Measurements from ENCODE around the gene DRAP1. TPM values are rescaled to one million over a fixed set of nuclear protein-coding genes. Genes with fewer than 3 reads are reported as not detected.

Gene DRAP1
- total RNA-seq, 1 experiment from 2014 or later = 105 TPM

- H2AFZ ChIP-seq (ENCODE audit: low read length) = no peak overlapping the region
- no peak overlapping the region for H3K4me3 Mint-ChIP-seq
- no peak overlapping the region for H2BK12ac ChIP-seq (ENCODE audit: insufficient read length, low read depth, low read length)
- no peak overlapping the region for H2AK5ac ChIP-seq (ENCODE audit: insufficient read length, low read length)
- H4K20me1 ChIP-seq (ENCODE audit: control insufficient read depth, insufficient read depth, insufficient read length) = no peaks in the 10 kb centered on the region
- H3K9ac ChIP-seq (ENCODE audit: extremely low read depth, insufficient read length, low read length) = no peak overlapping the region
- H3K14ac ChIP-seq (ENCODE audit: insufficient read depth, low read length) = no peak overlapping the region
- no peak overlapping the region for H4K8ac ChIP-seq (replicated peaks; ENCODE audit: insufficient read length, low read depth, low read length)
- no peak overlapping the region for H2BK20ac ChIP-seq (ENCODE audit: low read depth, low read length, poor library complexity, severe bottlenecking)
- H3K4me2 ChIP-seq (ENCODE audit: insufficient read depth, insufficient read length, low read length) = no peak overlapping the region
- H4K91ac ChIP-seq (ENCODE audit: insufficient read length, low read depth, low read length) = no peak overlapping the region
- H3K4me1 Mint-ChIP-seq = peaks cover 10 to 32% of the 10 kb centered on the region in 2 experiments
- H3K27me3 Mint-ChIP-seq (ENCODE audit: low read depth) = no peaks in the 10 kb centered on the region
- H3K79me2 ChIP-seq (ENCODE audit: insufficient read depth, low read length) = no peaks in the 10 kb centered on the region
- no peak overlapping the region for H2BK120ac ChIP-seq (ENCODE audit: low read depth, low read length, poor library complexity, severe bottlenecking)
- TF ChIP-seq CTCF (conservative IDR thresholded peaks at IDR 0.05) = no peak
- H3K23ac ChIP-seq (ENCODE audit: insufficient read length, low read depth, low read length) = no peak overlapping the region
- no peaks in the 10 kb centered on the region for H3K79me1 ChIP-seq (ENCODE audit: insufficient read depth, low read depth, low read length, poor library complexity, severe bottlenecking)
- no peak overlapping the region for H3T11ph ChIP-seq (ENCODE audit: low read length)
- DNase-seq = no peak
- no peak overlapping the region for H2BK5ac ChIP-seq (ENCODE audit: insufficient read length, low read length)
- H3K27ac ChIP-seq (ENCODE audit: insufficient read length, low read depth, low read length) = no peak overlapping the region
- peak overlapping the region in 1 of 3 experiments; percentile 21; a peak in 2 of 7 replicates for H3K27ac Mint-ChIP-seq
- no peak overlapping the region for H3K56ac ChIP-seq (ENCODE audit: insufficient read length, low read depth, low read length)
- WGBS (ENCODE audit: extremely low coverage, insufficient read length, low lambda C conversion rate) = no CpG with 5 or more reads among the region's 9 CpGs
- no peak overlapping the region for H4K5ac ChIP-seq (ENCODE audit: insufficient read length, low read depth, low read length)
- no peaks in the 10 kb centered on the region for H3K23me2 ChIP-seq (ENCODE audit: insufficient read length, low read depth, low read length, poor library complexity, severe bottlenecking)
- H3K9me3 Mint-ChIP-seq = no peaks in the 10 kb centered on the region
- no peak overlapping the region for H2BK15ac ChIP-seq (ENCODE audit: low read depth, low read length)
- no peaks in the 10 kb centered on the region for H3K9me3 ChIP-seq (ENCODE audit: control insufficient read depth, low read depth, low read length)
- H3K4me1 ChIP-seq (ENCODE audit: insufficient read depth, low read length) = no peaks in the 10 kb centered on the region
- no peaks in the 10 kb centered on the region for H3K27me3 ChIP-seq (ENCODE audit: insufficient read depth, low read length)
- H3K4ac ChIP-seq (ENCODE audit: low read depth, low read length) = no peak overlapping the region
- H3K36me3 Mint-ChIP-seq (ENCODE audit: insufficient read depth in 1 of 3, low read depth in 3 of 3) = peaks cover 0 to 6% (median 5%) of the 10 kb centered on the region in 3 experiments; a peak in 4 of 7 replicates
- no peak overlapping the region for H3K18ac ChIP-seq (ENCODE audit: insufficient read length, low read depth, low read length)
These were observed 8.7 kb downstream of the DRAP1 start for GRCh38 chr11:65927904-65928397.

Data from H9 (cell line).